ENCODE measurements around the gene CLCNKB.
"Not testable (repeated sequence)": the region's sequence is repeated elsewhere in the genome, so short reads cannot be mapped to it uniquely, and the experiment has no call there.

The CLCNKB gene

GRCh38 chr1:16043521-16043920 is at the start of gene CLCNKB:
TSS of gene CLCNKB (plus strand) at chr1:16043782. CDS start at chr1:16044493, 711 bp downstream.
- no peaks in the 10 kb centered on the region for H3K9me3 ChIP-seq (ENCODE audit: low read length)
- H3K9ac ChIP-seq (ENCODE audit: low read length): no peak within 1 kb of the TSS
- H3K36me3 ChIP-seq (ENCODE audit: insufficient read depth, low read length): no peaks in the 10 kb centered on the region
- H3K4me3 ChIP-seq (ENCODE audit: low read depth in 1 of 2, low read length in 2 of 2): no peak within 1 kb of the TSS
- no peak within 1 kb of the TSS for H3K27ac ChIP-seq (ENCODE audit: low read depth, low read length)
- H3K4me1 ChIP-seq (ENCODE audit: insufficient read depth, low read length): peaks cover under 1% of the 10 kb centered on the region
- H3K27me3 ChIP-seq (ENCODE audit: control insufficient read depth in 1 of 2, insufficient read depth in 2 of 2, low read length in 2 of 2): no peaks in the 10 kb centered on the region

- H3K27ac ChIP-seq (ENCODE audit: low read depth, low read length): no peak overlapping the region
- H3K4me3 ChIP-seq (ENCODE audit: low read depth in 1 of 2, low read length in 2 of 2): no peak overlapping the region
- no peaks in the 10 kb centered on the region for H3K36me3 ChIP-seq (ENCODE audit: insufficient read depth, low read length)
- no peaks in the 10 kb centered on the region for H3K4me1 ChIP-seq (ENCODE audit: insufficient read depth, low read length)
- no peaks in the 10 kb centered on the region for H3K9me3 ChIP-seq (ENCODE audit: low read length)
- H3K27me3 ChIP-seq (ENCODE audit: control insufficient read depth in 1 of 2, insufficient read depth in 2 of 2, low read length in 2 of 2): no peaks in the 10 kb centered on the region
- H3K9ac ChIP-seq (ENCODE audit: low read length): no peak overlapping the region
Observed at GRCh38 chr1:15994081-15994480, 49.5 kb upstream of the CLCNKB start.

DNA sequence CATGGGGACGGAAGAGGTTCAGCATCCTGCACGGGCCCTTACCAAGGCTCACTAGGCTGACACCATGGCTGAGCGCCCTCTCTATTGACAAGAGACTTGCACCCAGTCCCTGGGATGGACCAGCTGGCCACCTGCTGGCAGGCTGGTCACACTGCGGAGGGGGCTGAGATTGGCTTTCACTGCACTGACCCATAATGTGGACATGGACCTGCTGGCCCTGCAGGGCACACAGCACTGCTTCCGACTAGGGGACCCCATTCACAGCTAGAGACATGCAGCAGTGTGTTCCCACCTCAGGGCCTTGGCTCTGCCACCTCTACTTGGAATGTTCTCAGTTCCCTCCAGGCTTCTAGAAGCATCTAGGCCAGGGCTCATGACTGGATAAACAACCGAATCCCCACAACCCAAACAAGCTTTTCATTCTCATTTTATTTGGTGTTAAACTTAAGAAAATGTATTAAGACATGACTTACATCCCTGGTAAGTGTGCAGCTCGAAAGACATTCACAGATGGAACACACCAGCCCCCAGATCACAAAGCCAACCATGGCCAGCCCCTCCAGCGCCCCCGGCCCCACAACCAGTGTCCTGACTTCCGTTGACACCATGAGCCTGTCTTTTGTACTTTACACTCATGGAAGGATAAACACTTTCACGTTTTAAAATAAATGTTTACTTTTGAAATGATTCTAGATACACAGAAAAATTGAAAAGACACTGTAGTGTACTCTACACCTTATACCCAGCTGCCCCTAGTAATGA is 48.8 kb upstream of the CLCNKB start:
- Histone ChIP-seq H3K9ac (ENCODE audit: low read length) (no peak overlapping the region), H3K27ac (ENCODE audit: low read depth, low read length) (no peak overlapping the region)

GRCh38 chr1:15997076-15997585 is 46.5 kb upstream of the CLCNKB start:
- Histone ChIP-seq H3K9me3 (ENCODE audit: low read length) (no peaks in the 10 kb centered on the region), H3K4me3 (ENCODE audit: low read depth in 1 of 2, low read length in 2 of 2) (no peak overlapping the region), H3K36me3 (ENCODE audit: insufficient read depth, low read length) (no peaks in the 10 kb centered on the region), H3K9ac (ENCODE audit: low read length) (no peak overlapping the region), H3K4me1 (ENCODE audit: insufficient read depth, low read length) (no peaks in the 10 kb centered on the region), H3K27ac (ENCODE audit: low read depth, low read length) (no peak overlapping the region), H3K27me3 (ENCODE audit: control insufficient read depth in 1 of 2, insufficient read depth in 2 of 2, low read length in 2 of 2) (no peaks in the 10 kb centered on the region)

More for the DNA sequence above, 48.8 kb upstream of the CLCNKB start:
- Histone ChIP-seq H3K27me3 (ENCODE audit: control insufficient read depth in 1 of 2, insufficient read depth in 2 of 2, low read length in 2 of 2) (no peaks in the 10 kb centered on the region), H3K4me3 (ENCODE audit: low read depth in 1 of 2, low read length in 2 of 2) (no peak overlapping the region), H3K4me1 (ENCODE audit: insufficient read depth, low read length) (no peaks in the 10 kb centered on the region), H3K9me3 (ENCODE audit: low read length) (no peaks in the 10 kb centered on the region), H3K36me3 (ENCODE audit: insufficient read depth, low read length) (no peaks in the 10 kb centered on the region)

- no peaks in the 10 kb centered on the region for H3K27me3 ChIP-seq (ENCODE audit: control insufficient read depth in 1 of 2, insufficient read depth in 2 of 2, low read length in 2 of 2)
Observed at GRCh38 chr1:15997637-15998280, 45.8 kb upstream of the CLCNKB start.

GRCh38 chr1:15998929-15999328 is 44.7 kb upstream of the CLCNKB start:
- H3K9me3 ChIP-seq (ENCODE audit: low read length): no peaks in the 10 kb centered on the region
- H3K27me3 ChIP-seq (ENCODE audit: control insufficient read depth in 1 of 2, insufficient read depth in 2 of 2, low read length in 2 of 2): no peaks in the 10 kb centered on the region
- H3K9ac ChIP-seq (ENCODE audit: low read length): no peak overlapping the region
- no peaks in the 10 kb centered on the region for H3K4me1 ChIP-seq (ENCODE audit: insufficient read depth, low read length)
- no peaks in the 10 kb centered on the region for H3K36me3 ChIP-seq (ENCODE audit: insufficient read depth, low read length)
- no peak overlapping the region for H3K27ac ChIP-seq (ENCODE audit: low read depth, low read length)
- H3K4me3 ChIP-seq (ENCODE audit: low read depth in 1 of 2, low read length in 2 of 2): no peak overlapping the region

More at GRCh38 chr1:15997637-15998280, 45.8 kb upstream of the CLCNKB start:
- no peak overlapping the region for H3K4me3 ChIP-seq (ENCODE audit: low read depth in 1 of 2, low read length in 2 of 2)
- H3K27ac ChIP-seq (ENCODE audit: low read depth, low read length): no peak overlapping the region
- H3K36me3 ChIP-seq (ENCODE audit: insufficient read depth, low read length): no peaks in the 10 kb centered on the region
- H3K9ac ChIP-seq (ENCODE audit: low read length): no peak overlapping the region
- H3K9me3 ChIP-seq (ENCODE audit: low read length): no peaks in the 10 kb centered on the region
- H3K4me1 ChIP-seq (ENCODE audit: insufficient read depth, low read length): no peaks in the 10 kb centered on the region

- H3K4me3 ChIP-seq (ENCODE audit: low read depth in 1 of 2, low read length in 2 of 2); H3K27ac ChIP-seq (ENCODE audit: low read depth, low read length); H3K36me3 ChIP-seq (ENCODE audit: insufficient read depth, low read length); H3K9me3 ChIP-seq (ENCODE audit: low read length); H3K27me3 ChIP-seq (ENCODE audit: control insufficient read depth in 1 of 2, insufficient read depth in 2 of 2, low read length in 2 of 2); H3K4me1 ChIP-seq (ENCODE audit: insufficient read depth, low read length); H3K9ac ChIP-seq (ENCODE audit: low read length): not testable (repeated sequence)
Observed at GRCh38 chr1:16001274-16001673, 42.3 kb upstream of the CLCNKB start.

- Histone ChIP-seq H3K9ac (ENCODE audit: low read length) (no peak overlapping the region), H3K4me3 (ENCODE audit: low read depth in 1 of 2, low read length in 2 of 2) (no peak overlapping the region), H3K27ac (ENCODE audit: low read depth, low read length) (no peak overlapping the region)
Observed at GRCh38 chr1:16005597-16005996, 38.0 kb upstream of the CLCNKB start.

DNA sequence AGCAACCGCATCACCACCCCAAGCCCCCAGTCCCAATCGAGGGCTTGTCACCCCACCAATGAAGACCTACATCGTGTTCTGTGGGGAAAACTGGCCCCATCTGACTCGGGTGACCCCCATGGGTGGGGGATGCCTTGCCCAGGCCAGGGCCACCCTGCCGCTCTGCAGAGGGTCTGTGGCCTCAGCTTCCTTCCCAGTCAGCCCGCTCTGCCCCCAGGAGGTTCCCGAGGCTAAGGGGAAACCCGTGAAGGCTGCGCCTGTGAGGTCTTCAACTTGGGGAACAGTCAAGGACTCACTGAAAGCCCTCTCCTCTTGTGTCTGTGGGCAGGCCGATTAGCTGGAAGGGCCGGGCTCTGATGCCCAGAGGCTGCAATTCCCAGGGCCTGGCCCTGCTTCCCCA is 37.6 kb upstream of the CLCNKB start:
- Histone ChIP-seq H3K4me3 (ENCODE audit: low read depth in 1 of 2, low read length in 2 of 2) (no peak overlapping the region), H3K36me3 (ENCODE audit: insufficient read depth, low read length) (no peaks in the 10 kb centered on the region), H3K4me1 (ENCODE audit: insufficient read depth, low read length) (peaks cover 4% of the 10 kb centered on the region), H3K27me3 (ENCODE audit: control insufficient read depth in 1 of 2, insufficient read depth in 2 of 2, low read length in 2 of 2) (no peaks in the 10 kb centered on the region), H3K9me3 (ENCODE audit: low read length) (no peaks in the 10 kb centered on the region), H3K9ac (ENCODE audit: low read length) (no peak overlapping the region), H3K27ac (ENCODE audit: low read depth, low read length) (no peak overlapping the region)

More at GRCh38 chr1:16005597-16005996, 38.0 kb upstream of the CLCNKB start:
- H3K9me3 ChIP-seq (ENCODE audit: low read length): no peaks in the 10 kb centered on the region
- no peaks in the 10 kb centered on the region for H3K36me3 ChIP-seq (ENCODE audit: insufficient read depth, low read length)
- H3K4me1 ChIP-seq (ENCODE audit: insufficient read depth, low read length): peaks cover 4% of the 10 kb centered on the region
- H3K27me3 ChIP-seq (ENCODE audit: control insufficient read depth in 1 of 2, insufficient read depth in 2 of 2, low read length in 2 of 2): no peaks in the 10 kb centered on the region

DNA sequence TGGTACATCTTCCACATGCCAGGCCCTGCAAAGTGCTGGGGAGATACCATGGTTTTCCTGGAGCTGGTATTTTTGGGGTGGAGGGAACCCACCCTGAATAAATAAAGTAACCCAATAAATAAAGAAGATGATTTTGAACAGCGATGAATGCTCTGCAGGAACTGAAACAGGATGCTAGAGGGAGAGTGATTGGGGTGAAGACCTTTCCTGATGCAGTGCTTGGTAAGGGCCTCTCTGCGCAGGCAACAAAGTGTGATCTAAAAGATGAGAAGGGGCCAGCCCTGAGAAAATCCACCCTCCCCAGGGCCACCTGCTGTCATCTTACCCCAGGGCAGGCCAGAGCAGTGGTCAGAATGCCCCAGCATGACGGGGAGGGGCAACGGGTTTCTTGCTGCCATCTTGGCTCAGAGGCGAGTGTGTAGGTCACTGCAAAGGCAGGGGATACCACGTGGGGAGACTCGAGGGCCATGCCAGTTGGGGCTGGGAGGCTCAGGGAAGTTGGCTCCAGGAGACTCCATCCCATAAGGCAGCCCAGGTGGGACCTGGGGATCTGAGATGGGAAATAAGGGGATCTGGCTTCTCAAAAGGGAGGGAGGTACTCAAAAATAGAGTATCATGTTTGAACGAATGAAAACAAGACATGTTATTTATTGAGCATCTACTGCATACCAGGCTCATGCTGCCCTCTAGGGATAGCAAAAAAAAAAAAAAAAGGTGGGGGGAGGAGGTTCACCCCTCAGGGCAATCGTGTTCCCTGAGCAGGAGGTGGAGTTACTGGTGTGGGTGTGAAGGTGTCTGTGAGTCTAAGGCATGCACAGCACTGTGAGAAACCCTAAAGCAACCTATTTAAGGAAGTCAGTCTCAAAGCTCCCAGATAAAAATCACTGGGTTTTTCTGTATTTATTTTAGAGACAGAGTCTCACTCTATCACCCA is 36.8 kb upstream of the CLCNKB start:
- Histone ChIP-seq H3K4me3 (ENCODE audit: low read depth in 1 of 2, low read length in 2 of 2) (no peak overlapping the region), H3K9ac (ENCODE audit: low read length) (no peak overlapping the region), H3K4me1 (ENCODE audit: insufficient read depth, low read length) (peaks cover 4% of the 10 kb centered on the region), H3K36me3 (ENCODE audit: insufficient read depth, low read length) (no peaks in the 10 kb centered on the region), H3K27ac (ENCODE audit: low read depth, low read length) (no peak overlapping the region), H3K9me3 (ENCODE audit: low read length) (no peaks in the 10 kb centered on the region), H3K27me3 (ENCODE audit: control insufficient read depth in 1 of 2, insufficient read depth in 2 of 2, low read length in 2 of 2) (no peaks in the 10 kb centered on the region)

Measured in muscle layer of colon (tissue), 2 donors.